ENCODE measurements around the gene UBA3.

DNA sequence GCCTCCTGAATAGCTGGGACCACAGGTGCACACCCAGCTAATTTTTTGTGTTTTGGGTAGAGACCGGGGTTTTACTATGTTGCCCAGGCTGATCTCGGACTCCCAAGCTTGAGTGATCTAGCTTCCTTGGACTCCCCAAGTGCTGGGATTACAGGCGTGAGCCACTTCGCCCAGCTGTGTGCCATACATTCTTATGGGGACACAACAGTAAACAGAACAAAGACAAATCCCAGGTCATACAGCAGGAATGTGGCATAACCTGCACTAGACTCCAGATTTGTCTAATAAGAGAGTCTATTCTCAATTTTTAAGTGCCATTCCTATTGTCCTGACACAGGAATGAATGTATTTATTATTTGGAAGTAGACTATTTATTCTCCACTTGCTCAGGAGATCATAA lies 22.2 kb upstream of the UBA3 start:
- TF ChIP-seq, protein P1, sequence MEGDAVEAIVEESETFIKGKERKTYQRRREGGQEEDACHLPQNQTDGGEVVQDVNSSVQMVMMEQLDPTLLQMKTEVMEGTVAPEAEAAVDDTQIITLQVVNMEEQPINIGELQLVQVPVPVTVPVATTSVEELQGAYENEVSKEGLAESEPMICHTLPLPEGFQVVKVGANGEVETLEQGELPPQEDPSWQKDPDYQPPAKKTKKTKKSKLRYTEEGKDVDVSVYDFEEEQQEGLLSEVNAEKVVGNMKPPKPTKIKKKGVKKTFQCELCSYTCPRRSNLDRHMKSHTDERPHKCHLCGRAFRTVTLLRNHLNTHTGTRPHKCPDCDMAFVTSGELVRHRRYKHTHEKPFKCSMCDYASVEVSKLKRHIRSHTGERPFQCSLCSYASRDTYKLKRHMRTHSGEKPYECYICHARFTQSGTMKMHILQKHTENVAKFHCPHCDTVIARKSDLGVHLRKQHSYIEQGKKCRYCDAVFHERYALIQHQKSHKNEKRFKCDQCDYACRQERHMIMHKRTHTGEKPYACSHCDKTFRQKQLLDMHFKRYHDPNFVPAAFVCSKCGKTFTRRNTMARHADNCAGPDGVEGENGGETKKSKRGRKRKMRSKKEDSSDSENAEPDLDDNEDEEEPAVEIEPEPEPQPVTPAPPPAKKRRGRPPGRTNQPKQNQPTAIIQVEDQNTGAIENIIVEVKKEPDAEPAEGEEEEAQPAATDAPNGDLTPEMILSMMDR (conservative IDR thresholded peaks at IDR 0.05 in 1 of 2, IDR thresholded peaks at IDR 0.05 in 1 of 2; ENCODE audit: extremely low read depth in 1 of 2, insufficient read depth in 1 of 2, low read depth in 1 of 2, low read length in 2 of 2) = no peak
- TF ChIP-seq EZH2 (IDR thresholded peaks at IDR 0.05; ENCODE audit: borderline replicate concordance, low read length) = no peak

All from mammary epithelial cell (primary cell).